Frontal cortex (tissue), 1 donor: ENCODE results near the gene SAMD9L. TPM values are rescaled to one million over a fixed set of nuclear protein-coding genes. Genes with fewer than 3 reads are reported as not detected.

Source experiments
- total RNA-seq: library from RNA; depleted of rRNA; stranded (reverse); fragments of >200 nt; gene quantifications from one replicate; pipeline ENCODE4 v1.2.3, GENCODE V29; 2014

The SAMD9L gene
- total RNA-seq, 1 donor from 2014 or later = 1.6 TPM

Other genes starting within 250 kb of the SAMD9L start
- gene SAMD9, start 30.4 kb downstream of the SAMD9L start, total RNA-seq = 1.6 TPM
- under 0.01 TPM for gene HEPACAM2, start 78.1 kb upstream of the SAMD9L start, total RNA-seq
- 119 TPM for gene VPS50, start 84.0 kb upstream of the SAMD9L start, total RNA-seq